ENCODE results near the gene LENG9.
A peak's percentile ranks its signal among the peaks of the same experiment; 100 is the strongest.

LENG9 gene

DNA sequence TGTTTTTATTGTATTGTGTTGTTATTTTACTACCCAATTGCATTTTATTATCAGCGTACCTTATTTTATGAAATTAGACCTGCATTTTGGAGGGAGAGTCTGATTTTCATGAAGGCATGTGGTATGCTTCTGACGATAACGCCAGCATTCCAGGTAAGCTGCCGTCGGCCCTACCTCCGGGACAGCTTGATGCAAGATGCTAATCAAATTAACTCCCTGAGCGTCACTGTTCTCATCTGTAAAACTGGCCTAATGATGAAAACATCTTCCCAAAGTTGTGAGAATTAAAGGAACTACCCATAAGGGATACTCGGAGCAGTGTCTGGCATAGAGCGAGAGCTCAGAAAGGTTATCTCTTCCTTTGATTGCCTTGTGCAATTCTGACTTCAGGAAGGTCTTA, 26.2 kb upstream of the LENG9 start:
- DNase-seq: no peak
- no peak overlapping the region for H3K4me3 ChIP-seq (ENCODE audit: low read depth, low read length)
- H3K27ac ChIP-seq: no peak overlapping the region
- peaks cover 49% of the 10 kb centered on the region for H3K27me3 ChIP-seq (ENCODE audit: insufficient read depth, low read depth, severe bottlenecking)
- TF ChIP-seq, protein P1, sequence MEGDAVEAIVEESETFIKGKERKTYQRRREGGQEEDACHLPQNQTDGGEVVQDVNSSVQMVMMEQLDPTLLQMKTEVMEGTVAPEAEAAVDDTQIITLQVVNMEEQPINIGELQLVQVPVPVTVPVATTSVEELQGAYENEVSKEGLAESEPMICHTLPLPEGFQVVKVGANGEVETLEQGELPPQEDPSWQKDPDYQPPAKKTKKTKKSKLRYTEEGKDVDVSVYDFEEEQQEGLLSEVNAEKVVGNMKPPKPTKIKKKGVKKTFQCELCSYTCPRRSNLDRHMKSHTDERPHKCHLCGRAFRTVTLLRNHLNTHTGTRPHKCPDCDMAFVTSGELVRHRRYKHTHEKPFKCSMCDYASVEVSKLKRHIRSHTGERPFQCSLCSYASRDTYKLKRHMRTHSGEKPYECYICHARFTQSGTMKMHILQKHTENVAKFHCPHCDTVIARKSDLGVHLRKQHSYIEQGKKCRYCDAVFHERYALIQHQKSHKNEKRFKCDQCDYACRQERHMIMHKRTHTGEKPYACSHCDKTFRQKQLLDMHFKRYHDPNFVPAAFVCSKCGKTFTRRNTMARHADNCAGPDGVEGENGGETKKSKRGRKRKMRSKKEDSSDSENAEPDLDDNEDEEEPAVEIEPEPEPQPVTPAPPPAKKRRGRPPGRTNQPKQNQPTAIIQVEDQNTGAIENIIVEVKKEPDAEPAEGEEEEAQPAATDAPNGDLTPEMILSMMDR (IDR thresholded peaks at IDR 0.05; ENCODE audit: low read depth, low read length): no peak
- no peaks in the 10 kb centered on the region for H3K9me3 ChIP-seq (ENCODE audit: severe bottlenecking)
- H3K36me3 ChIP-seq: no peaks in the 10 kb centered on the region

DNA sequence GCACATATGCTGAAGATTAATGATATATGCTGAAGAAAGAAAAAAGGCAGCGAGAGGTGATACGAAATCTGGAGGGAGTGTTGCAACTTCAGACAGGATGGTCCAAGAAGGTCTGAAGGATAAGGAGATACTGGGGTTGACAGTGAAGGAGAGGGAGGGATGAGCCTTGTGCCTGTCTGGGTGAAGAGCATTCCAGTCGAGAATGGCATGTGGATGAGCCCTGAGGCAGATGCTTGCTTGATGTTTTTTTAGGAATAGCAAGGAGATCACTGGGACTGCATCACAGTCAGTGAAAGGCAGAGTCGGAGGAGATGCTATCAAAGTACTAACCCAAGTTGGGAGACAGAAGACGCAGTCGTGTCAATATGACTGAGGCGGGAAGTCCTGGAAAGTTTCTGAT, 25.8 kb upstream of the LENG9 start:
- no peaks in the 10 kb centered on the region for H3K9me3 ChIP-seq (ENCODE audit: severe bottlenecking)
- H3K36me3 ChIP-seq: no peaks in the 10 kb centered on the region
- no peak overlapping the region for H3K4me3 ChIP-seq (ENCODE audit: low read depth, low read length)
- H3K27me3 ChIP-seq (ENCODE audit: insufficient read depth, low read depth, severe bottlenecking): peaks cover 49% of the 10 kb centered on the region
- H3K27ac ChIP-seq: no peak overlapping the region
- TF ChIP-seq, protein P1 (IDR thresholded peaks at IDR 0.05; ENCODE audit: low read depth, low read length): no peak
- no peak for DNase-seq

DNA sequence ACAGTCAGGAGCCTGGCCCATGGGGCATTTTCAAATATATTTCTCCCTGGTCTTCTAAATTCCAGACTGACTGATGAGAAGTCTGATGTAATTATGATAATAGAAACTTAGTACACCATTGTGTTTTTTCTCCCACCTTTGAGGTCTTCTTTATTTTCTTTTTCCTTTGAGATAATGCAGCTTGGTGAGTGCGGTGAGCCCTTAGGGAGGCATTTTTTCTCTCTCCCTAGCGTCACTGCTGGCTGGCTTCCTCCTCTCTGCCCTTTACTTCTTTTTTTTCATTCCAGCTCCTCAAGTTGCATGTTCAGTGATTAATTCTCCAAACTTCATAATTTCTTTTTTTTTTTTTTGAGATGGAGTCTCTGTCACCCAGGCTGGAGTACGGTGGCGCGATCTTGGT, 22.3 kb upstream of the LENG9 start:
- H3K27me3 ChIP-seq (ENCODE audit: insufficient read depth, low read depth, severe bottlenecking): peaks cover 62% of the 10 kb centered on the region
- H3K36me3 ChIP-seq: no peaks in the 10 kb centered on the region
- no peak for DNase-seq
- H3K27ac ChIP-seq: no peak overlapping the region
- no peaks in the 10 kb centered on the region for H3K9me3 ChIP-seq (ENCODE audit: severe bottlenecking)
- no peak overlapping the region for H3K4me3 ChIP-seq (ENCODE audit: low read depth, low read length)
- TF ChIP-seq, protein P1 (IDR thresholded peaks at IDR 0.05; ENCODE audit: low read depth, low read length): no peak

DNA sequence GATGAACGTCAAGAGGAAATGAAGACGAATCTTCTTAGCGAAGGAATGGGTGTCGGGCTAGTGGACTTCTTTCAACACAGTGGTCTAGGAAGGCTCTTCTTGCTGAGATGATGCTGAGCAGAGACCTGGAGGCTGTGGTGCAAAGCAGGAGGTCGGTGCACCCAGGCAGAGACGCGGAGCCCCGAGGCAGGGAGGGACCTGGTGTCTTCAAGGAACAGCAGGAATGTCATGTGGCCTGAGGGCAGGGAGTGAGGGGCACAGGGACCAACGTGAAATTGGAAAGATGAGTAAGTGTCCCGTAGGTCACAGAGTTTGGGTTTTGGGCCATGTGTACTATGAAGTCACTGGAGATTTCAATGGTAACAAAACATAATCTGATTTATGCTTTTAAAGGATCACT, 20.9 kb upstream of the LENG9 start:
- no peak for DNase-seq
- TF ChIP-seq, protein P1 (IDR thresholded peaks at IDR 0.05; ENCODE audit: low read depth, low read length): no peak
- Histone ChIP-seq H3K4me3 (ENCODE audit: low read depth, low read length) (no peak overlapping the region), H3K36me3 (no peaks in the 10 kb centered on the region), H3K9me3 (ENCODE audit: severe bottlenecking) (no peaks in the 10 kb centered on the region), H3K27ac (no peak overlapping the region), H3K27me3 (ENCODE audit: insufficient read depth, low read depth, severe bottlenecking) (peaks cover 70% of the 10 kb centered on the region)

DNA sequence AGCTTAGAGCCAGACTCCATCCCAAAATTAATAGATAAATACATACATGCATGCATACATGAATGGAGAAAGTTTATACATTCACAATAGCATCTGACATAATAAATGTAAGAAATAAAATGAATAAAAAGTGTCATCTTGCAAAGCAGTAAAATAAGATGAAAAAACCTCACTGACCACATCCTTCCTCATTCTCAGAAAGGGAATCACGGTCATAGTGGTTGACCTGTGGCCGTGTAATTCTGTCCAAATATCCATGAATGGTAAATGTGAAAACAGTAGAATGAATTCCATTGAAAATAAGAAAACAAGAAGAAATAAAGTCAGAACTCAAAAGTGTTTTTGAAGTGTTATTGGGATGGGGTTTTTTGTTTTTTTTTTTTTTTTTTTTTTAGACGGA, 19.3 kb upstream of the LENG9 start:
- no peaks in the 10 kb centered on the region for H3K9me3 ChIP-seq (ENCODE audit: severe bottlenecking)
- no peak for DNase-seq
- TF ChIP-seq, protein P1 (IDR thresholded peaks at IDR 0.05; ENCODE audit: low read depth, low read length): no peak
- no peak overlapping the region for H3K4me3 ChIP-seq (ENCODE audit: low read depth, low read length)
- H3K36me3 ChIP-seq: no peaks in the 10 kb centered on the region
- H3K27me3 ChIP-seq (ENCODE audit: insufficient read depth, low read depth, severe bottlenecking): peaks cover 86% of the 10 kb centered on the region
- H3K27ac ChIP-seq: no peak overlapping the region

DNA sequence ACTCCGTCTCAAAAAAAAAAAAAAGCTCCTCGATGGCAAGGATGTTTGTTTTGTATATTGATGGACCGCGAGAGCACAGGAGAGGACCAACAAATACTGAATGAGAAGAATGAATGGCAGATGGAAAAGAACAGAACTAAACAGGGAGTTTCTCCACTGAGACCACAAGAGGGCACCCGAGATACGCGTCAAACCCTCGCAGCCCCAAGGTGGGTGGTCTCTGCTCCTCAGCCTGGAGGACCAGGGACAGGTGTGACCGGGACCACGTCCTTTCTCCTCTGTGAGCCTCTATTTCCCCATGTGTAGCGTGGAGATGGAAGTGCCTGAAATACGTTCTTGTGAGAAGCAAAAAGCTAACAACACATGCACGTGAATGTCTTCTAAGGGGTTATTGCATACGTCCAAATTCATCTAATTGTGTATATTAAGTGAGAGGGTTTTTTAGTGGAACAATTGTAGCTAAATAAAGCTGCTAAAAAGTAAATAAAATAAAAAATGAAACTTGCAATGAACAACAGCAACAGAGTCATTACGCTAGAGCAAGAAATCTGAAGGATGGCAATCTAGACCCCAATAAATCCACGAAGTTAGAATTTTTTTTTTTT, 17.9 kb upstream of the LENG9 start:
- Histone ChIP-seq H3K36me3 (no peaks in the 10 kb centered on the region), H3K9me3 (ENCODE audit: severe bottlenecking) (peaks cover 3% of the 10 kb centered on the region), H3K4me3 (ENCODE audit: low read depth, low read length) (no peak overlapping the region), H3K27ac (no peak overlapping the region), H3K27me3 (ENCODE audit: insufficient read depth, low read depth, severe bottlenecking) (peaks cover 80% of the 10 kb centered on the region)
- TF ChIP-seq, protein P1 (IDR thresholded peaks at IDR 0.05; ENCODE audit: low read depth, low read length): peak; percentile 73
- DNase-seq: no peak

All from WERI-Rb-1 (cell line).